MCF 10A (cell line): ENCODE data around the gene COL4A1. TPM values are rescaled to one million over a fixed set of nuclear protein-coding genes. Genes with fewer than 3 reads are reported as not detected.

ENCODE experiments used
- BruUV-seq: library from RNA; stranded (reverse); fragments of 400-500 nt; replicated peaks from 2 replicates; lab custom pipeline; 2021; lab: Mats Ljungman, UMichigan
- CTCF ChIA-PET: fragments of 300-600 bp; sonication (Branson Sonifier 250); formaldehyde crosslinking; extraction: SDS; loops from one replicate; lab custom pipeline; 2021; ENCODE audit warnings: antibody characterized with exemption, inconsistent platforms; lab: Yijun Ruan, JAX
- POLR2A ChIA-PET: fragments of 300-600, 350-650 bp; sonication (Branson Sonifier 250); formaldehyde crosslinking; extraction: SDS; loops from one replicate; lab custom pipeline; 2020; ENCODE audit warnings: antibody characterized with exemption, inconsistent platforms; lab: Yijun Ruan, JAX
- DNase-seq: peaks from one replicate; pipeline ENCODE4 v3.0.0-alpha.2; 2018; ENCODE audit not compliant: unreplicated experiment
- H3K27ac Mint-ChIP-seq: one replicate; pipeline ENCODE4 v1.8.0; 2022; ENCODE audit warnings: mild to moderate bottlenecking, low read depth, mixed read lengths; ENCODE audit not compliant: unreplicated experiment
- H3K27me3 Mint-ChIP-seq: one replicate; pipeline ENCODE4 v1.8.0; 2022; ENCODE audit warnings: mixed read lengths; ENCODE audit not compliant: insufficient read depth, unreplicated experiment
- H3K36me3 Mint-ChIP-seq: one replicate; pipeline ENCODE4 v1.8.0; 2022; ENCODE audit warnings: mild to moderate bottlenecking, moderate library complexity, mixed read lengths; ENCODE audit not compliant: insufficient read depth, unreplicated experiment
- H3K4me1 Mint-ChIP-seq: one replicate; pipeline ENCODE4 v1.8.0; 2022; ENCODE audit warnings: mixed read lengths; ENCODE audit not compliant: insufficient read depth, unreplicated experiment
- H3K4me3 Mint-ChIP-seq: one replicate; pipeline ENCODE4 v1.8.0; 2022; ENCODE audit warnings: mild to moderate bottlenecking, moderate library complexity, mixed read lengths; ENCODE audit not compliant: unreplicated experiment
- H3K9me3 Mint-ChIP-seq: one replicate; pipeline ENCODE4 v1.8.0; 2022; ENCODE audit warnings: mixed read lengths; ENCODE audit not compliant: unreplicated experiment
- intact Hi-C: fragments of 100-400 bp; cut with micrococcal nuclease; formaldehyde crosslinking; loops from 2 replicates; pipeline ENCODE4 v1.14.1; 2022
- total RNA-seq: library from RNA; stranded (reverse); gene quantifications from 2 replicates; pipeline ENCODE4 v1.2.3, GENCODE V29; 2022
- TF ChIP-seq, protein P1 (sequence below): fragments of 200-600 bp; IDR thresholded peaks from one replicate; pipeline ENCODE4 v1.8.0; 2022; ENCODE audit warnings: antibody characterized with exemption, mild to moderate bottlenecking; ENCODE audit not compliant: unreplicated experiment

Gene COL4A1
- total RNA-seq, 1 experiment from 2014 or later = 42.1 TPM

DNA sequence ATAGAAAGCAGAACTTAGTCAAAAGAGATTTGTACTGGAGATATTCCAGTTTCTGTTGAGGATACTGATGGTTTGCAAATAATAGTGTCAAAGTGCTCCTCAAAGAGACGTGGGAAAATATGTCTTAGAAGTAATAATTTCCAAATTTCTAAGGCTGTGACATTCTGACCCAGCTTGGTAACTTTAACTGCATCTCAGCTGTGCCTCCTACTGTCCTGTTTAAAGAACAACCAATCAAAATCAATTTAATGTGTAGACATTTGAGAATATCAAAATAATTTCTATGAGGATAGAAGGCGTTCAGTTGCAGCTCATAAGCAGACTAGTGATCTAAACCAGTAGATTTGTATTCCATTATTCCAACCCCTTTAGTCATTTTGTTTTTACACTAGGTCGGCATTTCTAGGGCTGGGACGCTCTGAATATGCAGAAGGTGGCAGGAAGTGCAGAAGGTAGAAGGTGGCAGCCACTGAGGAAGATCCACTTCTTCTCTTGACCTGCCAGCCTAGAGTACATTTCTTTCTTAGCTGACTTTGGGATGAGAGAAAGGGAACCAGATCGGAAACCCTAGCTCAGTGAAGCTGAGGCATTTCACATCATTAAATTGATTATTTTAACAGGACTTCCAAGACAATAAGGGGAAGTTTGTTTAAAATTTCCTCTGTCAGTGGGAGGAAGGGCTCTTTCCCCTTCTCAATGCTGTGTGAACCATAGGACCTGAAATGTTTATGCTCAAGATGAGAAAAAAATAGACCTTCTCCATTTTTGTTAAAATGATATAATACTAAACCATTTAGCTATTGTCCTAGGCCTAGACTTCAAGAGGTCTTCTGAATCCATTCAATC, 67.5 kb downstream of the COL4A1 start:
- DNase-seq = no peak
- no TSS peak for BruUV-seq
- Mint-ChIP-seq H3K27ac (no peak overlapping the region), H3K4me3 (no peak overlapping the region), H3K36me3 (no peaks in the 10 kb centered on the region), H3K4me1 (no peaks in the 10 kb centered on the region), H3K27me3 (no peaks in the 10 kb centered on the region), H3K9me3 (no peaks in the 10 kb centered on the region)
- ChIA-PET POLR2A (interaction anchor here (0.9 to 1.1 kb wide), 2 partner anchors 67 to 211 kb away, joined by 3 read pairs; partner anchors contain the start of genes COL4A1 and COL4A2), CTCF (interaction anchor here (0.8 to 3.1 kb wide), 5 partner anchors 8 to 205 kb away, joined by 3 to 13 read pairs (median 3); no protein-coding TSS in a partner anchor)
- TF ChIP-seq, protein P1, sequence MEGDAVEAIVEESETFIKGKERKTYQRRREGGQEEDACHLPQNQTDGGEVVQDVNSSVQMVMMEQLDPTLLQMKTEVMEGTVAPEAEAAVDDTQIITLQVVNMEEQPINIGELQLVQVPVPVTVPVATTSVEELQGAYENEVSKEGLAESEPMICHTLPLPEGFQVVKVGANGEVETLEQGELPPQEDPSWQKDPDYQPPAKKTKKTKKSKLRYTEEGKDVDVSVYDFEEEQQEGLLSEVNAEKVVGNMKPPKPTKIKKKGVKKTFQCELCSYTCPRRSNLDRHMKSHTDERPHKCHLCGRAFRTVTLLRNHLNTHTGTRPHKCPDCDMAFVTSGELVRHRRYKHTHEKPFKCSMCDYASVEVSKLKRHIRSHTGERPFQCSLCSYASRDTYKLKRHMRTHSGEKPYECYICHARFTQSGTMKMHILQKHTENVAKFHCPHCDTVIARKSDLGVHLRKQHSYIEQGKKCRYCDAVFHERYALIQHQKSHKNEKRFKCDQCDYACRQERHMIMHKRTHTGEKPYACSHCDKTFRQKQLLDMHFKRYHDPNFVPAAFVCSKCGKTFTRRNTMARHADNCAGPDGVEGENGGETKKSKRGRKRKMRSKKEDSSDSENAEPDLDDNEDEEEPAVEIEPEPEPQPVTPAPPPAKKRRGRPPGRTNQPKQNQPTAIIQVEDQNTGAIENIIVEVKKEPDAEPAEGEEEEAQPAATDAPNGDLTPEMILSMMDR = no peak
- intact Hi-C loops = no loop called here

DNA sequence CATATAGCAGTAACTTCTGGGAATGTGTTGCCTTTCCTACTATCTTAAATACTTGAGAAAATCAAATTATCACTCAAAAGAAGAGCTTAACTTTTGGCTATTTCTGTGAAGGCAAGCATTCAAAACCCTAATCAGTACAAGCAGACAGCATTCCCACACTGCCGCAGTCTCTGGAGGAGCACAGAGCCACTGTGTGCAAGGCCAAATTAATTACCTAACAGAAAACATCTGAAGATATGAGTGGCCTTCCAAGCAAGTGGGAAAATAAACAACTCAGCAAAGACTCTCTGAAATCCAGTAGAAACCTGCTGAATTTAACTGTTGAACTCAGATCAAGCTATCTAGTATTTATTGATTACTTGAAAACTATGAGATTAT, 68.2 kb downstream of the COL4A1 start:
- ChIA-PET POLR2A (interaction anchor here (1.1 kb wide), 1 partner anchor 68 kb away, joined by 3 read pairs; the partner anchor contains the start of genes COL4A1 and COL4A2), CTCF (interaction anchor here (1.0 to 3.1 kb wide), 4 partner anchors 9 to 172 kb away, joined by 3 to 13 read pairs (median 6); no protein-coding TSS in a partner anchor)
- no peak overlapping the region for H3K27ac Mint-ChIP-seq
- no peaks in the 10 kb centered on the region for H3K27me3 Mint-ChIP-seq
- intact Hi-C loops = no loop called here
- no peaks in the 10 kb centered on the region for H3K36me3 Mint-ChIP-seq
- H3K4me3 Mint-ChIP-seq = no peak overlapping the region
- no peak for DNase-seq
- TF ChIP-seq, protein P1 = no peak
- H3K9me3 Mint-ChIP-seq = no peaks in the 10 kb centered on the region
- BruUV-seq = no TSS peak
- H3K4me1 Mint-ChIP-seq = no peaks in the 10 kb centered on the region

DNA sequence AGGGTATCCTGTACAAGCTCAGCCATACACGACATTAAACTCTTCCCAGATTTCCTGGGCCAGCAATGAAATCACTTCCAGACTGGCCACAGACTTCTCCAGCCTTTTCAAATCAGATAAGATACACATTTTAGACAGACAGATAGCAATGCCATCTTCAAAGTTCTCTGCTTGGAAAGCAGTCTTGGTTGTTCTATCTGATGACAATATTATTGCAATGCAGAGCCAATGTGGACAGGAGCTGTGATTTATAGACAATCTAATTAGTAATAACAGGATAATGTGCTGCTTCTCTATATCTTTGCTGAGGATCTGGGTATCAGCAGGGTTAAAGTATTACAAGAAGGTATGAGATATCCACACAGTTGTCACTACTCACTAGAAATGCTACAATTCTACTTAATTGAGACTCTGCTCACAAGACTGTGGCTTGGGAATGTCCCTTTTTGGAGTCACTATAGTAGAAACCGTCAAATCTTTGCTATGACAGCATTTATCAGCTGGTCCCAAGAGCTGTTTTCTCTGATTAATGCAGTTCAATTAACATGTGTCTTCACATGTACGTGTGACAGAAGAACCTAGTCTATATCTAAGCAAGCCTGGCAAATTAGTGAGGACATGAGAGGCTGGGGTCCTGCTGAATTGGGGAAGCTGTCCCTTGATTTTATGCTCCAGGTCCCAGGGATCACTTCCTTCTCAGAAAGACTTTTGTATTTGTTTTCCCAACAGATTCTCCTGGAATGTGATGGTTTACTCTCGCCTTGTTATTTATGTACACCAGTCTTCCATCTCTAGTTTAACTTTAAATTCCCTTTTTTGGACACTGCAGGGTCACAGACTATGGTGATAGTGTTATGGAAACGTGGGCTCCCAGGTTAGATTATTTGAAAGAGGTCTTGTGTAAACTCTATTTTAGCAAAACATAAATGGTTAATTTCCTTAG, 68.8 kb downstream of the COL4A1 start:
- H3K4me1 Mint-ChIP-seq = peaks cover 3% of the 10 kb centered on the region
- ChIA-PET CTCF (interaction anchor here (1.0 to 3.1 kb wide), 3 partner anchors 10 to 173 kb away, joined by 3 to 13 read pairs (median 8); no protein-coding TSS in a partner anchor), POLR2A (interaction anchor here (0.6 to 1.1 kb wide), 2 partner anchors 20 to 69 kb away, joined by 3 read pairs; partner anchors contain the start of genes COL4A1 and COL4A2)
- H3K36me3 Mint-ChIP-seq = no peaks in the 10 kb centered on the region
- H3K27me3 Mint-ChIP-seq = no peaks in the 10 kb centered on the region
- TF ChIP-seq, protein P1 = no peak
- no peak overlapping the region for H3K27ac Mint-ChIP-seq
- H3K9me3 Mint-ChIP-seq = no peaks in the 10 kb centered on the region
- no peak for DNase-seq
- no peak overlapping the region for H3K4me3 Mint-ChIP-seq
- no TSS peak for BruUV-seq
- intact Hi-C loops = no loop called here
